Neural cell (in vitro differentiated cells): ENCODE results near the gene PARP15. TPM values are rescaled to one million over a fixed set of nuclear protein-coding genes. Genes with fewer than 3 reads are reported as not detected.

Experiments used
- H2AFZ ChIP-seq: fragments of 200-600, 300-800 bp; sonication (generic), shearing (Covaris generic); 2 replicates; pipeline ENCODE4 v1.6.0; 2014; ENCODE audit warnings: low read depth, mild to moderate bottlenecking, antibody characterized with exemption, low read length, moderate library complexity
- H3F3A ChIP-seq: fragments of 200-600 bp; shearing (Covaris generic); 2 replicates; pipeline ENCODE4 v1.6.1; 2016; ENCODE audit warnings: mild to moderate bottlenecking, moderate library complexity, mixed read lengths, antibody characterized with exemption, low read length; ENCODE audit not compliant: insufficient read depth, poor library complexity, severe bottlenecking
- H3K27ac ChIP-seq: fragments of 200-600, 300-800 bp; sonication (generic), shearing (Covaris generic); 2 replicates; pipeline ENCODE4 v1.5.1; 2014; ENCODE audit warnings: mild to moderate bottlenecking, low read length, moderate library complexity
- H3K27me3 ChIP-seq: fragments of 300-800, 200-600 bp; sonication (generic), shearing (Covaris generic); 2 replicates; pipeline ENCODE4 v1.6.0; 2014; ENCODE audit warnings: mild to moderate bottlenecking, low read depth, low read length, moderate library complexity; ENCODE audit not compliant: insufficient read depth
- H3K36me3 ChIP-seq: fragments of 300-800, 200-600 bp; sonication (generic), shearing (Covaris generic); 2 replicates; pipeline ENCODE4 v1.5.1; 2014; ENCODE audit warnings: mild to moderate bottlenecking, antibody characterized with exemption, low read length, moderate library complexity; ENCODE audit not compliant: insufficient read depth
- H3K4me2 ChIP-seq: fragments of 300-800, 200-600 bp; sonication (generic), shearing (Covaris generic); 2 replicates; pipeline ENCODE4 v1.6.0; 2014; ENCODE audit warnings: mild to moderate bottlenecking, low read length
- H3K4me3 ChIP-seq: fragments of 300-800, 200-600 bp; sonication (generic), shearing (Covaris generic); 2 replicates; pipeline ENCODE4 v1.5.1; 2014; ENCODE audit warnings: mild to moderate bottlenecking, low read length, moderate library complexity
- H3K79me2 ChIP-seq: fragments of 200-600 bp; shearing (Covaris generic); replicated peaks from 2 replicates; pipeline ENCODE4 v1.6.0; 2014; ENCODE audit warnings: mild to moderate bottlenecking, low read length, moderate library complexity; ENCODE audit not compliant: insufficient read depth
- H3K9ac ChIP-seq: fragments of 300-800, 200-600 bp; sonication (generic), shearing (Covaris generic); 2 replicates; pipeline ENCODE4 v1.6.1; 2016; ENCODE audit warnings: mild to moderate bottlenecking, low read length, mixed read lengths
- H3K9me2 ChIP-seq: fragments of 200-600 bp; shearing (Covaris generic); 2 replicates; pipeline ENCODE4 v1.6.1; 2016; ENCODE audit warnings: mild to moderate bottlenecking, low read length, mixed read lengths; ENCODE audit not compliant: insufficient read depth
- H3K9me3 ChIP-seq: fragments of 200-600, 300-800 bp; sonication (generic), shearing (Covaris generic); 2 replicates; pipeline ENCODE4 v1.6.1; 2016; ENCODE audit warnings: mild to moderate bottlenecking, mixed run types, low read length, moderate library complexity, mixed read lengths
- H4K20me1 ChIP-seq: fragments of 200-600 bp; shearing (Covaris generic); 2 replicates; pipeline ENCODE4 v1.6.1; 2016; ENCODE audit warnings: mild to moderate bottlenecking, mixed run types; ENCODE audit not compliant: insufficient read depth
- EP300 ChIP-seq: fragments of 450-650 bp; conservative IDR thresholded peaks from 2 replicates; pipeline ENCODE4 v1.6.1; 2014; ENCODE audit warnings: antibody characterized with exemption, mild to moderate bottlenecking, moderate library complexity; ENCODE audit not compliant: poor library complexity, severe bottlenecking
- EZH2 ChIP-seq: fragments of 200-600, 300-800 bp; shearing (Covaris generic), sonication (generic); IDR thresholded peaks from 2 replicates; pipeline ENCODE4 v1.6.1; 2014; ENCODE audit warnings: antibody characterized with exemption, low read length, borderline replicate concordance, mild to moderate bottlenecking; ENCODE audit not compliant: insufficient read depth, poor library complexity, severe bottlenecking
- MXI1 ChIP-seq: fragments of 450-650 bp; conservative IDR thresholded peaks from 2 replicates; pipeline ENCODE4 v1.6.1; 2014; ENCODE audit warnings: antibody characterized with exemption, mild to moderate bottlenecking; ENCODE audit not compliant: poor library complexity, severe bottlenecking
- POLR2AphosphoS5 ChIP-seq: IDR thresholded peaks from 2 replicates; pipeline ENCODE4 v1.6.1; 2012
- RAD21 ChIP-seq: fragments of 450-650 bp; conservative IDR thresholded peaks from 2 replicates; pipeline ENCODE4 v1.6.1; 2014; ENCODE audit warnings: antibody characterized with exemption, mild to moderate bottlenecking, moderate library complexity
- REST ChIP-seq: IDR thresholded peaks from 2 replicates; pipeline ENCODE4 v1.6.1; 2012; ENCODE audit warnings: borderline replicate concordance
- SMC3 ChIP-seq: fragments of 450-650 bp; conservative IDR thresholded peaks from 2 replicates; pipeline ENCODE4 v1.6.1; 2014; ENCODE audit warnings: antibody characterized with exemption, mild to moderate bottlenecking, moderate library complexity; ENCODE audit not compliant: poor library complexity
- TAF1 ChIP-seq: IDR thresholded peaks from 2 replicates; pipeline ENCODE4 v1.6.1; 2012; ENCODE audit warnings: low read depth
- polyA plus RNA-seq: library from polyadenylated mRNA; depleted of rRNA; stranded (reverse); fragments of >200 nt; gene quantifications from 2 replicates; pipeline ENCODE4 v1.2.3, GENCODE V29; 2014
- TF ChIP-seq, protein P1 (sequence below): fragments of 450-650 bp; IDR thresholded peaks from 2 replicates; pipeline ENCODE4 v1.5.1; 2014; ENCODE audit warnings: antibody characterized with exemption, mild to moderate bottlenecking, moderate library complexity; ENCODE audit not compliant: poor library complexity, severe bottlenecking

The PARP15 gene
- polyA plus RNA-seq, 1 donor from 2014 or later, result not detected

DNA sequence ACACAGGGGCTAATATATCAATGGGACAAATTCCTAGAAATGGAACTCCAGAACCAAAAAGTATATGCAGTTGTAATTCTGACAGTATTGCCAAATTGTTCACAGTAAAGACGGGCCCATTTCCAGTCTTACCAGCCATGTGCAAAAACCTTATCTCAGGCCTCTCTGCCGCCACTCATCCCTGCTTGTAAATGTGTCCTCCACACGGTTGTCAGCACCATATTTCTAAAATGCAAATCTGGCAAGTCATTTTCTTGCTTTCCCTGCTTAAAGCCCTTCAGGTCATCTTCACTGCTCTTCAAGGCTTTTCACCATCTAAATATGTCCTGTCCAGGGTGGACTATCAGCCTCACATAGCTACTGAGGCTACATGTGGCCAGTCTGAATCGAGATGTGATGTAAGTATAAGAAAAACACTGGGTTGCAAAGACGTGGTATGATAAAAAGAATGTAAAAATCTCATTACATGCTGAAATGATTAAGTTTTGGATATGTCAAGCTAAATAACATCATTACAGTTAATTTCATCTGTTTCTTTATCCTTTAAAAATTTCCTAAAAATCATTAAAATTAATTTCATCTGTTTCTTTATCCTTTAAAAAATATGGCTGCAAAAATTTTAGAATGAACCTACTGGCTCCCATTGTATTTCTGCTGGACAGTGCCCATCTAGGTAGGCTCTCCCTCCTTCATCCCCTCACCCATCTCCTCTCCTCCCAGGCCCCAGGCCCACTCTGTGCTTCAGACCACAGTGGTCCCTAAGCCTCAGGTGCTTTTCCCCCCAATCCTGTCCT is 14.3 kb upstream of the PARP15 start:
- Histone ChIP-seq H3K9me2 (no peaks in the 10 kb centered on the region), H3K36me3 (no peaks in the 10 kb centered on the region), H4K20me1 (no peaks in the 10 kb centered on the region), H3K9ac (no peak overlapping the region), H3K27ac (no peak overlapping the region), H3K4me3 (no peak overlapping the region), H3K79me2 (no peaks in the 10 kb centered on the region), H2AFZ (no peak overlapping the region), H3K9me3 (no peaks in the 10 kb centered on the region), H3K4me2 (no peak overlapping the region), H3F3A (no peaks in the 10 kb centered on the region), H3K27me3 (peaks cover 16% of the 10 kb centered on the region)
- TF ChIP-seq REST (no peak), EZH2 (no peak), POLR2AphosphoS5 (no peak), TAF1 (no peak), EP300 (no peak), RAD21 (no peak)

- H3K27me3 ChIP-seq, result peaks cover 16% of the 10 kb centered on the region
- H4K20me1 ChIP-seq, result no peaks in the 10 kb centered on the region
- H2AFZ ChIP-seq, result no peak overlapping the region
- H3K27ac ChIP-seq, result no peak overlapping the region
- H3K4me2 ChIP-seq, result no peak overlapping the region
- H3K79me2 ChIP-seq, result no peaks in the 10 kb centered on the region
- H3K9ac ChIP-seq, result no peak overlapping the region
- H3K9me3 ChIP-seq, result no peaks in the 10 kb centered on the region
- H3K36me3 ChIP-seq, result no peaks in the 10 kb centered on the region
- no peak overlapping the region for H3K4me3 ChIP-seq
- TF ChIP-seq, protein P1, sequence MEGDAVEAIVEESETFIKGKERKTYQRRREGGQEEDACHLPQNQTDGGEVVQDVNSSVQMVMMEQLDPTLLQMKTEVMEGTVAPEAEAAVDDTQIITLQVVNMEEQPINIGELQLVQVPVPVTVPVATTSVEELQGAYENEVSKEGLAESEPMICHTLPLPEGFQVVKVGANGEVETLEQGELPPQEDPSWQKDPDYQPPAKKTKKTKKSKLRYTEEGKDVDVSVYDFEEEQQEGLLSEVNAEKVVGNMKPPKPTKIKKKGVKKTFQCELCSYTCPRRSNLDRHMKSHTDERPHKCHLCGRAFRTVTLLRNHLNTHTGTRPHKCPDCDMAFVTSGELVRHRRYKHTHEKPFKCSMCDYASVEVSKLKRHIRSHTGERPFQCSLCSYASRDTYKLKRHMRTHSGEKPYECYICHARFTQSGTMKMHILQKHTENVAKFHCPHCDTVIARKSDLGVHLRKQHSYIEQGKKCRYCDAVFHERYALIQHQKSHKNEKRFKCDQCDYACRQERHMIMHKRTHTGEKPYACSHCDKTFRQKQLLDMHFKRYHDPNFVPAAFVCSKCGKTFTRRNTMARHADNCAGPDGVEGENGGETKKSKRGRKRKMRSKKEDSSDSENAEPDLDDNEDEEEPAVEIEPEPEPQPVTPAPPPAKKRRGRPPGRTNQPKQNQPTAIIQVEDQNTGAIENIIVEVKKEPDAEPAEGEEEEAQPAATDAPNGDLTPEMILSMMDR, result no peak
- TF ChIP-seq POLR2AphosphoS5 (no peak), EZH2 (no peak), SMC3 (no peak), EP300 (no peak), MXI1 (no peak), REST (no peak), TAF1 (no peak), RAD21 (no peak)
- H3F3A ChIP-seq, result no peaks in the 10 kb centered on the region
- no peaks in the 10 kb centered on the region for H3K9me2 ChIP-seq
Measured at GRCh38 chr3:122563717-122564025, 13.8 kb upstream of the PARP15 start.
